Brain microvascular endothelial cell (primary cell): ENCODE measurements around the gene LRP1B.

Source experiments
- DNase-seq: peaks from one replicate; pipeline ENCODE4 v3.0.0-alpha.2; 2020
- H3K27ac ChIP-seq: fragments of 250-450 bp; sonication (Bioruptor Pico); 2 replicates; pipeline ENCODE4 v1.5.1; 2020; ENCODE audit warnings: mild to moderate bottlenecking, moderate library complexity
- H3K27me3 ChIP-seq: fragments of 250-450 bp; sonication (Bioruptor Pico); replicated peaks from 2 replicates; pipeline ENCODE4 v1.5.1; 2020; ENCODE audit warnings: mild to moderate bottlenecking
- H3K36me3 ChIP-seq: fragments of 250-450 bp; sonication (Bioruptor Pico); replicated peaks from 2 replicates; pipeline ENCODE4 v1.5.1; 2020; ENCODE audit warnings: mild to moderate bottlenecking
- H3K4me3 ChIP-seq: 2 replicates; pipeline ENCODE4 v1.5.1; 2011; ENCODE audit warnings: low read depth, mild to moderate bottlenecking, control low read depth, low read length, moderate library complexity
- in situ Hi-C: cut with HindIII; loops from 2 replicates; pipeline ENCODE4 v1.10.0; 2017; ENCODE audit warnings: low sequenced_read_pairs, low pct_ligation_motif_present
- TF ChIP-seq, protein P1 (sequence below): IDR thresholded peaks from 2 replicates; pipeline ENCODE4 v1.5.1; 2011; ENCODE audit warnings: low read depth, mild to moderate bottlenecking, moderate library complexity, low read length, control low read depth, inconsistent platforms; ENCODE audit errors: missing control alignments

Gene LRP1B

GRCh38 chr2:141611176-141611571 lies 519.6 kb downstream of the LRP1B start:
- TF ChIP-seq, protein P1, sequence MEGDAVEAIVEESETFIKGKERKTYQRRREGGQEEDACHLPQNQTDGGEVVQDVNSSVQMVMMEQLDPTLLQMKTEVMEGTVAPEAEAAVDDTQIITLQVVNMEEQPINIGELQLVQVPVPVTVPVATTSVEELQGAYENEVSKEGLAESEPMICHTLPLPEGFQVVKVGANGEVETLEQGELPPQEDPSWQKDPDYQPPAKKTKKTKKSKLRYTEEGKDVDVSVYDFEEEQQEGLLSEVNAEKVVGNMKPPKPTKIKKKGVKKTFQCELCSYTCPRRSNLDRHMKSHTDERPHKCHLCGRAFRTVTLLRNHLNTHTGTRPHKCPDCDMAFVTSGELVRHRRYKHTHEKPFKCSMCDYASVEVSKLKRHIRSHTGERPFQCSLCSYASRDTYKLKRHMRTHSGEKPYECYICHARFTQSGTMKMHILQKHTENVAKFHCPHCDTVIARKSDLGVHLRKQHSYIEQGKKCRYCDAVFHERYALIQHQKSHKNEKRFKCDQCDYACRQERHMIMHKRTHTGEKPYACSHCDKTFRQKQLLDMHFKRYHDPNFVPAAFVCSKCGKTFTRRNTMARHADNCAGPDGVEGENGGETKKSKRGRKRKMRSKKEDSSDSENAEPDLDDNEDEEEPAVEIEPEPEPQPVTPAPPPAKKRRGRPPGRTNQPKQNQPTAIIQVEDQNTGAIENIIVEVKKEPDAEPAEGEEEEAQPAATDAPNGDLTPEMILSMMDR, result no peak
- no peak overlapping the region for H3K4me3 ChIP-seq
- in situ Hi-C loops, result no loop called here
- no peak overlapping the region for H3K27ac ChIP-seq
- no peaks in the 10 kb centered on the region for H3K36me3 ChIP-seq
- no peak for DNase-seq
- H3K27me3 ChIP-seq, result no peaks in the 10 kb centered on the region

DNA sequence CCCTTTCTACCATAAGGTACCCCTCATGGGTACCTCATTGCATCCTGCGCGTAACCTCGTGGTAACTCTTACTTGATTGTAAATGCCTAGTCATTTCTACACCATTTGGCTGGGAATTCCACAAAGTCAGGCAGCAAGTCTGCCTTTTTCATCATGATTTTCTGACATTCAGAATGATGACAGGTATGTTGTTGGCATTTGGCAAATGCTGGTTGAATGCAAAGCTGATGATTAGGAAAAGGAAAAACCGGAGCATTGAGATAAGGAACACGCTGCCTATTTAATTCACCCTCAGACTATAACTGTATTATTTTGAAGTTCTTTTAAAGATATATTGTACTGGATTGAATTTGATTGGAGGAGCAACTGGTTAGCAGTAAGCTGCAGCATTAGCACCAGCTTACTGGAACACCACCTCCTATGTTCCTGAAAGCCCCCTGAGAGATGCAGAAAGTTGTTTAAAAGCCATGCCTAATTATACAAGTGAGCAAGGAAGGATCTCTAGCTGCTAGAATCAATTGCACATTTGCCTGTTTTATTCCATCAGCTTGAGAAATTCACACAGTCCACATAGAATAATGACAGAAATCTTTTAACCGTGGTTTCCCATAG lies 520.1 kb downstream of the LRP1B start:
- Histone ChIP-seq H3K36me3 (no peaks in the 10 kb centered on the region), H3K27ac (no peak overlapping the region), H3K4me3 (no peak overlapping the region), H3K27me3 (no peaks in the 10 kb centered on the region)
- TF ChIP-seq, protein P1, result no peak
- DNase-seq, result no peak
- in situ Hi-C loops, result no loop called here

DNA sequence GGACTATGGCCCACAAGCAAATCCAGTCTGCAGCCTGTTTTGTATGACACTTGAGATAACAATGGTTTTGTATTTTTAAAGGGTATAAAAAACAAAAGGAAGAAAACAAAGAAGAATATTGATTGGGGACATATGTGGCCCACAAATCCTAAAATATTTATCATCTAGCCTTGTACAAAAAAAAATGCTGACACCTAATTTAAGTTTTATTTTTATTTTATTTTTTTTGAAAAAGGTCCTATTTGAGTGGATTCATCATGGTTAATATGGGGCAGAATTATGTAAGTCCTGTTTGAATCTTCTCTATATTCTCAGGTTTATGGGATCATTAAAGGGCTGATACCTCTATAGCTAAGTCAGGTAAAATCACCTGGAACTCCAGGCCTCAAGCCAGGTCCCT lies 525.7 kb downstream of the LRP1B start:
- in situ Hi-C loops, result no loop called here
- no peaks in the 10 kb centered on the region for H3K27me3 ChIP-seq

GRCh38 chr2:141601511-141602152 lies 529.2 kb downstream of the LRP1B start:
- Histone ChIP-seq H3K27ac (no peak overlapping the region), H3K4me3 (no peak overlapping the region), H3K27me3 (no peaks in the 10 kb centered on the region), H3K36me3 (no peaks in the 10 kb centered on the region)
- in situ Hi-C loops, result no loop called here
- DNase-seq, result no peak
- TF ChIP-seq, protein P1, result no peak

More for the DNA sequence above, 525.7 kb downstream of the LRP1B start:
- DNase-seq, result no peak
- TF ChIP-seq, protein P1, result no peak
- no peaks in the 10 kb centered on the region for H3K36me3 ChIP-seq
- H3K27ac ChIP-seq, result no peak overlapping the region
- no peak overlapping the region for H3K4me3 ChIP-seq

- TF ChIP-seq, protein P1, result no peak
- no peak for DNase-seq
- Histone ChIP-seq H3K36me3 (no peaks in the 10 kb centered on the region), H3K4me3 (no peak overlapping the region), H3K27ac (no peak overlapping the region), H3K27me3 (no peaks in the 10 kb centered on the region)
- in situ Hi-C loops, result no loop called here
Measured at GRCh38 chr2:141599721-141600120, 531.1 kb downstream of the LRP1B start.

- no peaks in the 10 kb centered on the region for H3K36me3 ChIP-seq
- no peak overlapping the region for H3K27ac ChIP-seq
- no peak overlapping the region for H3K4me3 ChIP-seq
- TF ChIP-seq, protein P1, result no peak
- no peaks in the 10 kb centered on the region for H3K27me3 ChIP-seq
- DNase-seq, result no peak
- in situ Hi-C loops, result no loop called here
Measured at GRCh38 chr2:141598982-141599381, 531.8 kb downstream of the LRP1B start.
